ENCODE measurements around the gene FARP1.

DNA sequence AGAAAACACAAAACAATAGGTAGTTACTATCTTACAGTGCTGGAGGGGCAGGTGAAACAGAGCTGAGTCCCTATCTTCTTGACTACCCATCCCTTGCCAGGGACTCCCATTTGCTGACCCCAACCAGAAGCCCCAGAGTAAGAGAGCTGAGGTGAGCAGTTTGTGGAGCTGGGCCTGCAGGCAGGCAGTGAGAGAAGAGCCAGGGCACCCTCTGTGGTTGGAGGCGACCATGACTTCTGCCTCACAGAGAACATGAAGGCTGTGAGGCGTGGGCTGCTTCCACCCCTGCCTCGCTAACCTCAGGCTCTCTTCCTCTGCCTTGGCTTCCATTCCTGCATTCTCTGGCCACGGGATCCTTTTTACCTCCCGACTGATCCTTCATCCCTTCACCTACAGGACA lies 81.7 kb downstream of the FARP1 start:
- TF ChIP-seq, protein P1, sequence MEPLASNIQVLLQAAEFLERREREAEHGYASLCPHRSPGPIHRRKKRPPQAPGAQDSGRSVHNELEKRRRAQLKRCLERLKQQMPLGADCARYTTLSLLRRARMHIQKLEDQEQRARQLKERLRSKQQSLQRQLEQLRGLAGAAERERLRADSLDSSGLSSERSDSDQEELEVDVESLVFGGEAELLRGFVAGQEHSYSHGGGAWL (CRISPR knock-in tag; IDR thresholded peaks at IDR 0.05): no peak
- TF ChIP-seq, protein P2, sequence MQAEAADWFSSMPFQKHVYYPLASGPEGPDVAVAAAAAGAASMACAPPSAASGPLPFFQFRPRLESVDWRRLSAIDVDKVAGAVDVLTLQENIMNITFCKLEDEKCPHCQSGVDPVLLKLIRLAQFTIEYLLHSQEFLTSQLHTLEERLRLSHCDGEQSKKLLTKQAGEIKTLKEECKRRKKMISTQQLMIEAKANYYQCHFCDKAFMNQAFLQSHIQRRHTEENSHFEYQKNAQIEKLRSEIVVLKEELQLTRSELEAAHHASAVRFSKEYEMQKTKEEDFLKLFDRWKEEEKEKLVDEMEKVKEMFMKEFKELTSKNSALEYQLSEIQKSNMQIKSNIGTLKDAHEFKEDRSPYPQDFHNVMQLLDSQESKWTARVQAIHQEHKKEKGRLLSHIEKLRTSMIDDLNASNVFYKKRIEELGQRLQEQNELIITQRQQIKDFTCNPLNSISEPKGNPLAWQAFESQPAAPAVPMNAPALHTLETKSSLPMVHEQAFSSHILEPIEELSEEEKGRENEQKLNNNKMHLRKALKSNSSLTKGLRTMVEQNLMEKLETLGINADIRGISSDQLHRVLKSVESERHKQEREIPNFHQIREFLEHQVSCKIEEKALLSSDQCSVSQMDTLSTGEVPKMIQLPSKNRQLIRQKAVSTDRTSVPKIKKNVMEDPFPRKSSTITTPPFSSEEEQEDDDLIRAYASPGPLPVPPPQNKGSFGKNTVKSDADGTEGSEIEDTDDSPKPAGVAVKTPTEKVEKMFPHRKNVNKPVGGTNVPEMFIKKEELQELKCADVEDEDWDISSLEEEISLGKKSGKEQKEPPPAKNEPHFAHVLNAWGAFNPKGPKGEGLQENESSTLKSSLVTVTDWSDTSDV (CRISPR knock-in tag; IDR thresholded peaks at IDR 0.05): no peak
- TF ChIP-seq, protein P3, sequence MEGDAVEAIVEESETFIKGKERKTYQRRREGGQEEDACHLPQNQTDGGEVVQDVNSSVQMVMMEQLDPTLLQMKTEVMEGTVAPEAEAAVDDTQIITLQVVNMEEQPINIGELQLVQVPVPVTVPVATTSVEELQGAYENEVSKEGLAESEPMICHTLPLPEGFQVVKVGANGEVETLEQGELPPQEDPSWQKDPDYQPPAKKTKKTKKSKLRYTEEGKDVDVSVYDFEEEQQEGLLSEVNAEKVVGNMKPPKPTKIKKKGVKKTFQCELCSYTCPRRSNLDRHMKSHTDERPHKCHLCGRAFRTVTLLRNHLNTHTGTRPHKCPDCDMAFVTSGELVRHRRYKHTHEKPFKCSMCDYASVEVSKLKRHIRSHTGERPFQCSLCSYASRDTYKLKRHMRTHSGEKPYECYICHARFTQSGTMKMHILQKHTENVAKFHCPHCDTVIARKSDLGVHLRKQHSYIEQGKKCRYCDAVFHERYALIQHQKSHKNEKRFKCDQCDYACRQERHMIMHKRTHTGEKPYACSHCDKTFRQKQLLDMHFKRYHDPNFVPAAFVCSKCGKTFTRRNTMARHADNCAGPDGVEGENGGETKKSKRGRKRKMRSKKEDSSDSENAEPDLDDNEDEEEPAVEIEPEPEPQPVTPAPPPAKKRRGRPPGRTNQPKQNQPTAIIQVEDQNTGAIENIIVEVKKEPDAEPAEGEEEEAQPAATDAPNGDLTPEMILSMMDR (CRISPR knock-in tag; IDR thresholded peaks at IDR 0.05): no peak
- TF ChIP-seq ZSCAN12 (CRISPR knock-in tag; IDR thresholded peaks at IDR 0.05): no peak
- TF ChIP-seq ARNT (IDR thresholded peaks at IDR 0.05): no peak
- no peak for TF ChIP-seq ZNF274 (CRISPR knock-in tag; IDR thresholded peaks at IDR 0.05)
- no peak for TF ChIP-seq SNRNP70 (IDR thresholded peaks at IDR 0.05; ENCODE audit: low read depth, low read length)
- TF ChIP-seq ZNF24 (IDR thresholded peaks at IDR 0.05): no peak
- no peak for TF ChIP-seq ARNTL (CRISPR knock-in tag; IDR thresholded peaks at IDR 0.05)
- no peak for TF ChIP-seq SAFB2 (CRISPR knock-in tag; IDR thresholded peaks at IDR 0.05; ENCODE audit: borderline replicate concordance, low read depth)
- TF ChIP-seq, protein P4, sequence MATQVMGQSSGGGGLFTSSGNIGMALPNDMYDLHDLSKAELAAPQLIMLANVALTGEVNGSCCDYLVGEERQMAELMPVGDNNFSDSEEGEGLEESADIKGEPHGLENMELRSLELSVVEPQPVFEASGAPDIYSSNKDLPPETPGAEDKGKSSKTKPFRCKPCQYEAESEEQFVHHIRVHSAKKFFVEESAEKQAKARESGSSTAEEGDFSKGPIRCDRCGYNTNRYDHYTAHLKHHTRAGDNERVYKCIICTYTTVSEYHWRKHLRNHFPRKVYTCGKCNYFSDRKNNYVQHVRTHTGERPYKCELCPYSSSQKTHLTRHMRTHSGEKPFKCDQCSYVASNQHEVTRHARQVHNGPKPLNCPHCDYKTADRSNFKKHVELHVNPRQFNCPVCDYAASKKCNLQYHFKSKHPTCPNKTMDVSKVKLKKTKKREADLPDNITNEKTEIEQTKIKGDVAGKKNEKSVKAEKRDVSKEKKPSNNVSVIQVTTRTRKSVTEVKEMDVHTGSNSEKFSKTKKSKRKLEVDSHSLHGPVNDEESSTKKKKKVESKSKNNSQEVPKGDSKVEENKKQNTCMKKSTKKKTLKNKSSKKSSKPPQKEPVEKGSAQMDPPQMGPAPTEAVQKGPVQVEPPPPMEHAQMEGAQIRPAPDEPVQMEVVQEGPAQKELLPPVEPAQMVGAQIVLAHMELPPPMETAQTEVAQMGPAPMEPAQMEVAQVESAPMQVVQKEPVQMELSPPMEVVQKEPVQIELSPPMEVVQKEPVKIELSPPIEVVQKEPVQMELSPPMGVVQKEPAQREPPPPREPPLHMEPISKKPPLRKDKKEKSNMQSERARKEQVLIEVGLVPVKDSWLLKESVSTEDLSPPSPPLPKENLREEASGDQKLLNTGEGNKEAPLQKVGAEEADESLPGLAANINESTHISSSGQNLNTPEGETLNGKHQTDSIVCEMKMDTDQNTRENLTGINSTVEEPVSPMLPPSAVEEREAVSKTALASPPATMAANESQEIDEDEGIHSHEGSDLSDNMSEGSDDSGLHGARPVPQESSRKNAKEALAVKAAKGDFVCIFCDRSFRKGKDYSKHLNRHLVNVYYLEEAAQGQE (IDR thresholded peaks at IDR 0.05; ENCODE audit: borderline replicate concordance in 1 of 2, low read depth in 1 of 2, low read length in 2 of 2): no peak

All from HepG2 (cell line).